ENCODE results near the gene DSN1.
A peak's percentile ranks its signal among the peaks of the same experiment; 100 is the strongest.

DSN1 gene

DNA sequence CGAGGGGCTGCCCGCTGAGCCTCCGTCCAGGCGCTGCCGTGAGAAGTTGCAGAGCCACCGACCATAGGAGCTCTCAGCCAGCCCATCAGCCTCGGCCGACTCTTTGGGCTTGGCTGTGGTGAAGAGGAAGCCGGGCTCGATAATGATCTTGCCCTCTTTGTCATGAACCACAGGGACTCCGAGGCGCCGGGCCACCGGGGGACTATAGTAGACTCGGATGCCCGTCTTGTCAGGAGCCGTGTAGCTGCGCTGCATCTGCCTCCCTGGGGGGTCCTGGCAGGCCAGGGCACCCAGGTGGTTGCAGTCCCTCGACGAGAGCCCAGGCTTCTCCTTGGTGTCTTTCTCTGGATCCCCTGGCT, 20.5 kb upstream of the DSN1 start:
- DNase-seq: no peak

DNA sequence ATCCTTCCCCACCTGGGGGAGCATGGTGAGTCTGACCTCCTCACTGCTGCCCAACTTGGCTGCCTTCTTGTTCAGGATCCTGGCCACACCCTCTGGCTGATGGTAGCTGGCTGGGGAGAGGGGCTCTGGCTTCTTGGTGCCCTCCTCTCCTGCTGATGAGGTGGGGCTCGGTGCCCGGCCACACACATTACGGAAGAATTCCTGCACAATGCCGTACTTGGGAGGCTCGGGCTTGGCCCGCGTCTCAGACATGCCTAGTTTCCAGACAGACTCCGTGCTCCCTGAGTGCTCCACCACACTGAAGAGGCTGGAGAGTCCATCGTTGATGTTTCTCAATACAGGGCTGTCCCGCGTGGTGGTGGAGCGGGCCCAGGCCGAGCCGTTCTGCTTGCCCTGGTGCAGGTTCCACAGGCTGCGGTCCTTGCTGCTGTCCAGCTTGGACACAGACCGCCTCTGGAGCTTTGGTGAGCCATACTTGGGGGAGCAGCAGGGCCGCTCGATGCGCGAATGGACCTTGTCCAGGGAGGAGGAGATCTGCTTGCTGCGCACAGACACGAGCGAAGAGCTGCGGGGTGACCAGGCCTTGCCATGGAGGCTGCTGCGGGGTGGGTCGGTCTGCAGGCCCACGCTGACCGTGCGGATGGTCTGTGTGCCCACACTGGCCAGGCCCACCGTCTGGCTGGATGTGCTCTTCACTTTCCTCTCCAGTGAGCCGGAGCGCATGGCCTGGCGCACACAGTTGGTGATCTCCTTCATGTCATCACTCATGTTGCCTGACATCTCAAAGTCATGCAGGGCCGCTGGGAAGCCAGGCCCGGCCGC, 19.9 kb upstream of the DSN1 start:
- no peak for DNase-seq

GRCh38 chr20:36792422-36792821, 18.9 kb upstream of the DSN1 start:
- peak; percentile 60 for DNase-seq

DNA sequence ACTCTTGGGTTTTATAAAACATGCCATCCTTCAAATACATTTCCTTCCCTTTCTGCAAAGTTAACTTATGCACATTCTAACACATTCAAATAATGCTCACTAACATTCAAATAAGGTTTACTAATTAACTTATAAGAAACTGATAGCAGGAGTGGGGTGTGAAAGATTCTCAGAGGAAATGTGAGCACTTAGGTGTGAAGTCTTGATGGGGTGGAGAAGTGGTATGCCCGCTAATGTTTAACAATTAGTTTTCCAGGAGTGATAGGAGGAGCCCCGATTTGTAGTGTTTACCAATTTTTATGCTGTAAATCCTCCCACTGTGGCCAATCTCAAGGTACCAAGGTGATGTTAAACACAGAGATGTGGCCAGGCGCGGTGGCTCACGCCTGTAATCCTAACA, 18.3 kb upstream of the DSN1 start:
- no peak for DNase-seq

DNA sequence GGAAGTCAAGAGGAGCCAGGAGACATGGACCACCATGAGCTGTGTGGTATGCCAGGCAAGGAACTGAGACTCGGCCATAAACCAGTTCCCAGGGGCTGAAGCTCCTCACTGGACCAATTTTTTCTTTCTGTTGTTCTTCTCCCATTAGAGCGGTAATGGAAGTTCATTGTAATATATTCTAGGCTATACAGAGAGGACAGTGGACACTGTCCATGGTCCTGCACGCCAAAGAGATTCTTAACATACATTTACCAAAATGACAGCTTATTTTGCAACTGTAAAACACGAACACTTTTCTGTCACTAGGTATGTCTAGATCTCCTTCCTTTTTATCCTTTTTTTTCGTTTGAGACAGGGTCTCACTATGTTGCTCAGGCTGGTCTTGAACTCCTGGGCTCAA, 13.1 kb upstream of the DSN1 start:
- no peak for DNase-seq

DNA sequence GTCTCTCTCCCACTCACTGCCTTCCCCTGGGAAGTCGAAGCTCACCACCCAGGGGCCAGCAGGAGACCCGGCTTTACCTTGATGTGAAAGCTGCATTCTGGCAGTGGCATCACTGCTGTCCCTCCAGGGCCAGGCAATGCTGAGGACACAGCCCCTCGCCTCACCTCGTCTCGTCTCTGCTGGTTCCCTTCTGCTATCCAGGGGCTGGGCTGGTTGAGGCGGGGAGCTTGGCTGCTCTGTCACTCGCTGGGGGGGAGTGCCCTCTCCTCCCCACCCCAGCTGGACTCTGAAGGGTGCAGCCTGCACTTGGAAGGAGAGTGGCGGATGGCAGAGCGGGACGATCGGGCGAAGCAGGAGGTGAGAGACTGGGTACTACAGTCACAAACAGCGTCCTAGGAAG, 12.7 kb upstream of the DSN1 start:
- no peak for DNase-seq

DNA sequence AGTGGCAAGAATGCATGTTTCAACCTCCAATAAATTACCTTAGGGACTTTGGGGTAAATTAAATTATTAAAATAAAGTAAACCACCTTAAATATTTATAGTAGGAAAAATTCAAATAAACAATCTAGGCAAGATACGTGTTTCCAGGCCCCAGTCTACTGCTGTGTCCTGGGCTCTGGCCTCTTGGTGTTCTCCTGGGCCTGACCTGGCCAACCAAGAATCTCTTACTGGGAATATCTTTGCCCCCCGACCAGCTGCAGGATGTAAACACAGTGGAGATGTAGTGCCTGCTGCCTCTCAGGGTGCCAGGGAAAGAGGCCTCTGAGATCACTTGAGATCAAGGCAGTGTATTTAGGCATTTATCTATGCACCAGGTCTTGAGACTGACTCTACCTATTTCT, 11.7 kb upstream of the DSN1 start:
- DNase-seq: no peak

DNA sequence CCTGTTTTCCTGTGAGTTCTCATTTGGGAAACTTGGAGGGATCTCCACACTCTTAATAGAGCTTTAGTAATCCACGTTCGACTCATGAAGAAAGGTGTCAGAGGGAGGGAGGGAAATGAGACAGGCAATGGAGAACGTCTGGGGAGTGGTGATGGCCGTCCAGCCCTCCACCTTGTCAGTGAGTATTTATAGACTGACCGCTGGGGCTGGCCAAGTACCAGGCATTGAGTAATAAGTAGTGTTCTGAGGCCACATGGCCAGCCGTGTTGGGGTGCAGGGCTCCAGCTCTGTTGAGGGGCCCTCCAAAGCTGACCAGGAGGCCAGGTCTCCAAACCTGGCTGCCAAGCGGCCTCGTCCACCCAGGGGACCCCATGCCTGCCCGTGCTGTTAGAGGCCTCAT, 11.3 kb upstream of the DSN1 start:
- no peak for DNase-seq

- no peak for DNase-seq
These were observed 10.6 kb upstream of the DSN1 start for GRCh38 chr20:36784116-36784515.

- no peak for DNase-seq
These were observed 6.1 kb upstream of the DSN1 start for GRCh38 chr20:36779656-36780025.

GRCh38 chr20:36778831-36779655, 5.5 kb upstream of the DSN1 start:
- no peak for DNase-seq

DNA sequence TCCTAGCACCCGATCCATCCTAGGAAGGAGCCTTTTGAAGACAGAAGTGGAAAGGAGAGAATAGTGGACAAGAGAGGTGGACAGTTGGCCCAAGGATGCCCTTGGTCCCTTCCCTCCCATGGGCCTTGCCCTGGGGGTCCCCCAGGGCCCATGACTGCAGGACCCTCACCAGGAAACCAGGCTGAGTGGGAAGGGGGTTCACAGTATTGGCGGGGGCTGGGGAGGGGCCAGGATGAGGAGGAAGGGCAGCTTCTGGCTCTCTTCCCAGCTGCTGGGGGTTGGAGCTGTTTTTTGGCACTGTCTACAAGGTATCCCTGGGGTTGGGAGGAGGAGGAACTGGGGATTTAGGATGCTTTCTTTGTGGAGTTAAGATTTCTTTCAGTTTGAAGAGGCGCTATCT, 4.0 kb upstream of the DSN1 start:
- DNase-seq: no peak

GRCh38 chr20:36777167-36777566, 3.6 kb upstream of the DSN1 start:
- no peak for DNase-seq

GRCh38 chr20:36775826-36776225, 2.3 kb upstream of the DSN1 start:
- DNase-seq: no peak

- DNase-seq: no peak
These were observed 1.6 kb upstream of the DSN1 start for GRCh38 chr20:36775196-36775595.

GRCh38 chr20:36773107-36773596, 411 bp downstream of the DSN1 start:
- no peak for DNase-seq

- no peak for DNase-seq
These were observed 2.9 kb downstream of the DSN1 start for GRCh38 chr20:36770680-36771079.

DNA sequence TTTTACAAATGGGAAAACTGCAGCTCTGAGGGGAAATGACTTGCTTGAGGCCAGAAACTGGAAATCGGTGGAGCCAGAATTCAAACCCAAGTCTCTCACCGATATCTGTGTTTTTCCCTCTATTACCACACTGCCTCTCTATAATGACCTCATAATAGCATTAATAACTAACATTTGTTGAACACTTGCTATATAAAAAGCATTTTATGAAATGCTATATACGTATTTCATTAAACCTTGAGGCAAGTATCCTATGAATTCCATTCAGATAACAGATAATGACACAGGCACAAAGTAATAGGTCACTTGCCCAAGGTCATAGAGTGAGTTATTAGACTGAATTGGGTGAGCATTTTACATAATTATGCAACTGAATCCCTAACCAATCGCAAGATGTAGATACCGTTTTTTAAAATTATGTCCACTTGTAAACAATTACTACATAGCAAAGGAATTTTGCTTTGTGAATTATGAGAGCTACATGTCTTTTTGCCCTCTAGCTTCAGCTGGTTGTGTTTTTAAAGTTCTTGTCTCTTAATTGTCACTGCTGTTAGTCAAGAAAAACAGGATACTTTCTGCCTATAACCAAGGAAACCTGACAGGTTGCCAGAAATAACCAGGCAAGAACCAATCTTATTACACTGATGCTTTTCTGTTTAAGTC, 4.7 kb downstream of the DSN1 start:
- DNase-seq: no peak

GRCh38 chr20:36761125-36761524, 12.4 kb downstream of the DSN1 start:
- DNase-seq: no peak

GRCh38 chr20:36760647-36761046, 12.9 kb downstream of the DSN1 start:
- no peak for DNase-seq

GRCh38 chr20:36758276-36758675, 15.3 kb downstream of the DSN1 start:
- no peak for DNase-seq

DNA sequence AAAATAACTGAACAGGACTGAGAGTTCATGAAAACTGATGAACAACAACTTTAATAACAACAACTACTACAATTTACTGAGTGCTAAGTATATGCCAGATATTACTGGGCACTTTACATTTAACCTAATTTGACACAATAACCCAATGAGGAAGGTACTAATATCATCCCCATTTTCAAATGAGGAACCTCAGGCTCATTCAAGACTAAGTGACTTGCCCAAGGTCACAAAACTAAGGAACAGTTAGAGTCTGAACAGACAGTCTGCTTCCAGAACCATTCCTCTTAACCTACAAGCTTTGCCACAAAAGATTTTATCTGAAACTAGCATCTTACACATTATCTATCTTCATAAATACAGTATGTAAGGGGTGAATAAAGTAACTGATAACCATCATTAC, 17.1 kb downstream of the DSN1 start:
- DNase-seq: no peak

GRCh38 chr20:36754656-36755222, 18.8 kb downstream of the DSN1 start:
- DNase-seq: peak; percentile 47
